Activated T-helper 1 cell treated with anti-CD3 and anti-CD28 coated beads, Interleukin-12 subunit alpha, Interleukin-12 subunit beta, Interleukin-2, Interleukin-4 antibody, amounts not matched to agents 30 ng/mL and 10 ng/mL and 1 ng/mL, durations not matched to agents 14 hours and 24 hours and 36 hours (primary cell): ENCODE results near the gene DAAM1. TPM values are rescaled to one million over a fixed set of nuclear protein-coding genes. Genes with fewer than 3 reads are reported as not detected.

Source experiments
- DNase-seq: peaks from one replicate; pipeline ENCODE4 v3.0.0; 2021; ENCODE audit warnings: low spot score
- H3K27ac Mint-ChIP-seq: one replicate; pipeline ENCODE4 v1.8.0; 2021; ENCODE audit warnings: mild to moderate bottlenecking, mixed read lengths
- H3K27me3 Mint-ChIP-seq: one replicate; pipeline ENCODE4 v1.8.0; 2022; ENCODE audit warnings: mild to moderate bottlenecking, moderate library complexity, mixed read lengths; ENCODE audit not compliant: insufficient read depth
- H3K36me3 Mint-ChIP-seq: one replicate; pipeline ENCODE4 v1.8.0; 2021; ENCODE audit warnings: low read depth, mixed read lengths
- H3K4me1 Mint-ChIP-seq: one replicate; pipeline ENCODE4 v1.8.0; 2021; ENCODE audit warnings: low read depth, mixed read lengths
- H3K4me3 Mint-ChIP-seq: one replicate; pipeline ENCODE4 v1.8.0; 2021; ENCODE audit warnings: mild to moderate bottlenecking, moderate library complexity, mixed read lengths
- H3K9me3 Mint-ChIP-seq: one replicate; pipeline ENCODE4 v1.8.0; 2021; ENCODE audit warnings: mixed read lengths
- intact Hi-C: fragments of 100-400 bp; cut with micrococcal nuclease; formaldehyde crosslinking; loops from one replicate; pipeline ENCODE4 v1.15.1; 2024
- total RNA-seq: library from RNA; stranded (reverse); gene quantifications from 2 replicates; pipeline ENCODE4 v1.2.3, GENCODE V29; 2022

The DAAM1 gene
- total RNA-seq, 1 donor from 2014 or later: 4.2 TPM

DNA sequence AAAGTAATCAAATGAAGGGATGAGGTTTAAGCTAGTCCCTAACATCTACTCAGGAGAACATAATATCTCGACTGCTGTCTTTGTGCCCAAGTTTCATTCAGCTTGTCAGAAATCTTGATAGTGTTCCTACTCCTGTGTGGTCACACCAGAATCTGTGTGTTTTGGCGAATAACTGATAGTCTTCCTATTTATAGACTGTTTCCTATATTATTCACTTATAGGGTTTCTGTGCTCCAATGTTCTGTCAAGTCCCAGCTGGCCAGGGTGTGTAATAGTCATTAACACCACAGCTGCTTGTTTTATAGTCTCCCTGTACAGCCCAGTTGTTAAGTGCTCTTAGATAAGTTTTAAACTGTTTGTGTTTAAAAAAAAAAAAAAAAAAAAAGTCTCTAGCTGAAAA, 230.8 kb downstream of the DAAM1 start:
- no peak overlapping the region for H3K27ac Mint-ChIP-seq
- no peaks in the 10 kb centered on the region for H3K9me3 Mint-ChIP-seq
- no peaks in the 10 kb centered on the region for H3K36me3 Mint-ChIP-seq
- H3K27me3 Mint-ChIP-seq: peaks cover 3% of the 10 kb centered on the region
- H3K4me3 Mint-ChIP-seq: no peak overlapping the region
- no peaks in the 10 kb centered on the region for H3K4me1 Mint-ChIP-seq
- intact Hi-C loops: no loop called here
- DNase-seq: no peak
